SK-N-SH (cell line): Measurements from ENCODE around the gene CCDC116. TPM values are rescaled to one million over a fixed set of nuclear protein-coding genes. Genes with fewer than 3 reads are reported as not detected.

Experiments
- CTCF ChIA-PET: fragments of 300-600, 350-600 bp; formaldehyde crosslinking; extraction: SDS; loops from one replicate; lab custom pipeline; 2021; lab: Yijun Ruan, JAX
- POLR2A ChIA-PET: fragments of 350-600 bp; sonication (Branson Sonifier 250); formaldehyde crosslinking; extraction: SDS; loops from one replicate; lab custom pipeline; 2020; ENCODE audit warnings: antibody characterized with exemption, inconsistent platforms; lab: Yijun Ruan, JAX
- DNase-seq: peaks from one replicate; pipeline ENCODE4 v3.0.0; 2012
- H2AFZ ChIP-seq: fragments of 200-600 bp; sonication (generic); 2 replicates; pipeline ENCODE4 v1.8.1; 2016; ENCODE audit warnings: antibody characterized with exemption, mild to moderate bottlenecking, low read depth
- H3F3A ChIP-seq: fragments of 200-600 bp; sonication (generic); replicated peaks from 2 replicates; pipeline ENCODE3; 2016; ENCODE audit warnings: antibody characterized with exemption, mild to moderate bottlenecking; ENCODE audit not compliant: insufficient read depth
- H3K27ac ChIP-seq, 2 experiments: fragments of 200-500 bp in 1 of 2; fragments of 200-600 bp in 1 of 2; sonication (Bioruptor generic) in 1 of 2; sonication (generic), shearing (Covaris generic) in 1 of 2; 2 replicates each; pipeline versions ENCODE4 v1.5.1 to v1.6.1; 2014 to 2016; ENCODE audit warnings: low read depth in 2 of 2, inconsistent platforms in 1 of 2, low read length in 1 of 2, mild to moderate bottlenecking in 1 of 2, mixed read lengths in 1 of 2
- H3K27me3 ChIP-seq: fragments of 200-600 bp; sonication (generic), shearing (Covaris generic); 2 replicates; pipeline ENCODE4 v1.6.1; 2016; ENCODE audit warnings: mixed run types; ENCODE audit not compliant: insufficient read depth
- H3K36me3 ChIP-seq, 2 experiments: fragments of 200-500 bp in 1 of 2; fragments of 200-600 bp in 1 of 2; sonication (Bioruptor generic) in 1 of 2; sonication (generic) in 1 of 2; replicated peaks in 1 of 2; 2 replicates each; pipeline versions ENCODE3 to v1.5.1; 2014 to 2016; ENCODE audit warnings: low read length in 1 of 2, mild to moderate bottlenecking in 1 of 2; ENCODE audit not compliant: insufficient read depth in 2 of 2, control insufficient read depth in 1 of 2
- H3K4me1 ChIP-seq, 2 experiments: fragments of 200-500 bp in 1 of 2; fragments of 200-600 bp in 1 of 2; sonication (Bioruptor generic) in 1 of 2; sonication (generic), shearing (Covaris generic) in 1 of 2; 2 replicates each; pipeline versions ENCODE4 v1.5.1 to v1.6.1; 2014 to 2016; ENCODE audit warnings: low read depth in 1 of 2, low read length in 1 of 2, mixed run types in 1 of 2; ENCODE audit not compliant: insufficient read depth in 2 of 2, control insufficient read depth in 1 of 2
- H3K4me2 ChIP-seq: fragments of 200-600 bp; sonication (generic), shearing (Covaris generic); 2 replicates; pipeline ENCODE4 v1.6.1; 2017; ENCODE audit warnings: mixed run types
- H3K4me3 ChIP-seq, 2 experiments: fragments of 200-500 bp in 1 of 2; fragments of 200-600 bp in 1 of 2; sonication (Bioruptor generic) in 1 of 2; sonication (generic), shearing (Covaris generic) in 1 of 2; 2 replicates each; pipeline versions ENCODE4 v1.5.1 to v1.8.1; 2014 to 2016; ENCODE audit warnings: low read depth in 2 of 2, inconsistent platforms in 1 of 2, low read length in 1 of 2, mild to moderate bottlenecking in 1 of 2, mixed read lengths in 1 of 2, moderate library complexity in 1 of 2
- H3K79me2 ChIP-seq: fragments of 200-600 bp; sonication (generic); 2 replicates; pipeline ENCODE4 v1.8.1; 2017; ENCODE audit warnings: mild to moderate bottlenecking; ENCODE audit not compliant: insufficient read depth
- H3K9ac ChIP-seq: fragments of 200-600 bp; sonication (generic); 2 replicates; pipeline ENCODE4 v1.6.1; 2017; ENCODE audit warnings: mixed run types
- H3K9me2 ChIP-seq: fragments of 200-600 bp; sonication (generic); 2 replicates; pipeline ENCODE4 v1.6.1; 2017; ENCODE audit warnings: mixed run types
- H3K9me3 ChIP-seq: fragments of 200-600 bp; sonication (generic); 2 replicates; pipeline ENCODE4 v1.6.1; 2017; ENCODE audit warnings: mixed run types, mild to moderate bottlenecking, moderate library complexity
- H4K20me1 ChIP-seq: fragments of 200-600 bp; sonication (generic); 2 replicates; pipeline ENCODE4 v1.6.1; 2017; ENCODE audit warnings: mild to moderate bottlenecking, mixed run types; ENCODE audit not compliant: insufficient read depth
- CTCF ChIP-seq: fragments of 200-600 bp; sonication (generic); IDR thresholded peaks from 2 replicates; pipeline ENCODE4 v1.6.1; 2017; ENCODE audit warnings: antibody characterized with exemption, mild to moderate bottlenecking, moderate library complexity
- ELF1 ChIP-seq: IDR thresholded peaks from 2 replicates; pipeline ENCODE4 v1.4.0; 2012
- EZH2phosphoT487 ChIP-seq: fragments of 200-600 bp; sonication (generic); IDR thresholded peaks from 2 replicates; pipeline ENCODE4 v1.6.1; 2017; ENCODE audit warnings: low read depth, mixed run types, mild to moderate bottlenecking, antibody characterized with exemption, moderate library complexity, borderline replicate concordance
- FOSL2 ChIP-seq: IDR thresholded peaks from 2 replicates; pipeline ENCODE4 v1.4.0; 2012; ENCODE audit warnings: low read depth, mild to moderate bottlenecking, moderate library complexity, borderline replicate concordance
- FOXJ3 ChIP-seq: sonication (generic); formaldehyde crosslinking; IDR thresholded peaks from 2 replicates; pipeline ENCODE4 v1.5.1; 2020; ENCODE audit warnings: mild to moderate bottlenecking, missing genetic modification reagents
- FOXM1 ChIP-seq: IDR thresholded peaks from 2 replicates; pipeline ENCODE4 v1.4.0; 2012; ENCODE audit warnings: low read depth, mild to moderate bottlenecking
- GATA2 ChIP-seq: sonication (generic); formaldehyde crosslinking; IDR thresholded peaks from 2 replicates; pipeline ENCODE4 v1.5.0; 2020; ENCODE audit warnings: mild to moderate bottlenecking, missing genetic modification reagents
- IRF3 ChIP-seq: fragments of 150-350 bp; IDR thresholded peaks from 2 replicates; pipeline ENCODE4 v1.6.1; 2016; ENCODE audit warnings: mild to moderate bottlenecking, low read depth, low read length
- JUND ChIP-seq: IDR thresholded peaks from 2 replicates; pipeline ENCODE4 v1.4.0; 2012
- MAX ChIP-seq: IDR thresholded peaks from 2 replicates; pipeline ENCODE4 v1.4.0; 2012; ENCODE audit warnings: low read depth
- MEF2A ChIP-seq: IDR thresholded peaks from 2 replicates; pipeline ENCODE4 v1.4.0; 2012; ENCODE audit warnings: low read depth, borderline replicate concordance
- MXI1 ChIP-seq: IDR thresholded peaks from 2 replicates; pipeline ENCODE4 v1.6.1; 2012; ENCODE audit warnings: mild to moderate bottlenecking, low read depth, low read length, improper control_type of control experiment
- NFIC ChIP-seq: IDR thresholded peaks from 2 replicates; pipeline ENCODE4 v1.4.0; 2012; ENCODE audit warnings: borderline replicate concordance
- NRF1 ChIP-seq: IDR thresholded peaks from 2 replicates; pipeline ENCODE4 v1.6.1; 2012; ENCODE audit warnings: low read depth, mild to moderate bottlenecking, low read length
- PBX3 ChIP-seq: IDR thresholded peaks from 2 replicates; pipeline ENCODE4; 2012
- POLR2AphosphoS5 ChIP-seq: IDR thresholded peaks from 2 replicates; pipeline ENCODE4 v1.6.1; 2012; ENCODE audit warnings: low read depth, low read length
- RAD21 ChIP-seq: IDR thresholded peaks from 2 replicates; pipeline ENCODE4 v1.6.1; 2012; ENCODE audit warnings: mild to moderate bottlenecking, low read length
- RCOR1 ChIP-seq: fragments of 150-350 bp; IDR thresholded peaks from 2 replicates; pipeline ENCODE4 v1.6.1; 2017; ENCODE audit warnings: antibody characterized with exemption, low read length
- REST ChIP-seq: IDR thresholded peaks from 2 replicates; pipeline ENCODE4 v1.6.1; 2012; ENCODE audit warnings: mild to moderate bottlenecking, low read depth, low read length, moderate library complexity
- RFX5 ChIP-seq: IDR thresholded peaks from 2 replicates; pipeline ENCODE4 v1.6.1; 2012; ENCODE audit warnings: mild to moderate bottlenecking, improper control_type of control experiment, low read length
- SIN3A ChIP-seq: IDR thresholded peaks from 2 replicates; pipeline ENCODE4 v1.6.1; 2012; ENCODE audit warnings: low read depth, mild to moderate bottlenecking, low read length, moderate library complexity, borderline replicate concordance
- SMC3 ChIP-seq: IDR thresholded peaks from 2 replicates; pipeline ENCODE4 v1.6.1; 2012; ENCODE audit warnings: low read depth, low read length, improper control_type of control experiment
- TCF12 ChIP-seq: IDR thresholded peaks from 2 replicates; pipeline ENCODE4 v1.4.0; 2012
- USF2 ChIP-seq: fragments of 150-350 bp; IDR thresholded peaks from 2 replicates; pipeline ENCODE4 v1.6.1; 2017; ENCODE audit warnings: antibody characterized with exemption, low read length, low read depth, borderline replicate concordance
- WGBS: methylation state at CpG from one replicate; pipeline ENCODE4 v1.1.6; 2017; ENCODE audit warnings: low lambda C conversion rate; 5-methylcytosine and 5-hydroxymethylcytosine counted together
- polyA plus RNA-seq, 3 experiments: library from polyadenylated mRNA; depleted of rRNA; stranded (reverse); fragments of >200 nt; gene quantifications; 2 replicates each; pipeline ENCODE4 v1.2.3, GENCODE V29; 2012

Gene CCDC116
- polyA plus RNA-seq, 1 of the 3 experiments (the other 2 are of a cell fraction): 0.28 TPM

- ChIA-PET CTCF (interaction anchor here (0.9 to 3.8 kb wide), 3 partner anchors 9 to 23 kb away, joined by 4 to 23 read pairs (median 4); partner anchors contain the start of genes SDF2L1 and YDJC), POLR2A (interaction anchor here (1.0 to 2.0 kb wide), 3 partner anchors 9 to 14 kb away, joined by 3 to 9 read pairs (median 6); partner anchors contain the start of genes PPIL2 and SDF2L1)
- Histone ChIP-seq H3K4me3 (peak overlapping the region; percentile 71 to 95), H3F3A (peaks cover 13% of the 10 kb centered on the region), H3K27ac (peak overlapping the region; percentile 63 to 67), H3K9ac (peak overlapping the region; percentile 83), H3K36me3 (peaks cover 0 to 8% of the 10 kb centered on the region in 2 experiments), H3K27me3 (no peaks in the 10 kb centered on the region), H3K9me3 (no peaks in the 10 kb centered on the region), H2AFZ (peak overlapping the region; percentile 98), H4K20me1 (no peaks in the 10 kb centered on the region), H3K4me2 (peak overlapping the region; percentile 100), H3K79me2 (peaks cover 15% of the 10 kb centered on the region), H3K9me2 (no peaks in the 10 kb centered on the region), H3K4me1 (peaks cover 8 to 16% of the 10 kb centered on the region in 2 experiments; a peak in 2 of 4 replicates)
- 0% methylated on average over 35 of the region's 44 CpGs for WGBS
- peak; percentile 93 for DNase-seq
- TF ChIP-seq RCOR1 (no peak), FOSL2 (no peak), TCF12 (no peak), EZH2phosphoT487 (no peak), NFIC (no peak), FOXM1 (peak; percentile 59; the same call in 1 of the 2 replicates), JUND (no peak), SIN3A (peak; percentile 87; the same call in 1 of the 2 replicates), CTCF (no peak), ELF1 (no peak), PBX3 (peak; percentile 34; the same call in 1 of the 2 replicates), MAX (peak; percentile 89), POLR2AphosphoS5 (peak; percentile 27; the same call in 1 of the 2 replicates), NRF1 (peak; percentile 30; the same call in 1 of the 2 replicates), USF2 (no peak), IRF3 (peak; percentile 15; the same call in 1 of the 2 replicates), RFX5 (peak; percentile 82), RAD21 (no peak), REST (no peak), SMC3 (no peak), GATA2 (CRISPR knock-in tag) (no peak), MEF2A (no peak), MXI1 (peak; percentile 96), FOXJ3 (no peak)
Observed at GRCh38 chr22:21652010-21652546, 19.5 kb downstream of the CCDC116 start.
